HCT116 (cell line): ENCODE results near the gene SRSF3. TPM values are rescaled to one million over a fixed set of nuclear protein-coding genes. Genes with fewer than 3 reads are reported as not detected.

ENCODE experiments used
- ATAC-seq: fragments of 200-7000 bp; cut with Tn5 transposase; 2 replicates; pipeline ENCODE4 v1.9.1; 2020; ENCODE audit warnings: mild to moderate bottlenecking, moderate library complexity
- BruUV-seq: library from RNA; stranded (reverse); fragments of 400-500 nt; replicated peaks from 2 replicates; lab custom pipeline; 2021; lab: Mats Ljungman, UMichigan
- CTCF ChIA-PET: fragments of 300-600 bp; sonication (Branson Sonifier 250); formaldehyde crosslinking; loops from one replicate; lab custom pipeline; 2021; ENCODE audit warnings: antibody characterized with exemption; lab: Charles Lee
- POLR2A ChIA-PET: fragments of 300-600, 350-600 bp; sonication (Branson Sonifier 250); formaldehyde crosslinking; loops from one replicate; lab custom pipeline; 2021; ENCODE audit warnings: antibody characterized with exemption; lab: Charles Lee
- RAD21 ChIA-PET, 2 experiments: fragments of 300-600 bp; sonication (Branson Sonifier 250); formaldehyde crosslinking; loops; one replicate each; lab custom pipeline; 2023; ENCODE audit warnings: low total read pairs in 2 of 2; ENCODE audit not compliant: uncharacterized antibody in 2 of 2, unreplicated experiment in 2 of 2, low non-redundant PET in 1 of 2; lab: Charles Lee
- DNase-seq: peaks from one replicate; pipeline ENCODE4 v3.0.0-alpha.2; 2010; ENCODE audit warnings: low read depth, low spot score
- H2AFZ ChIP-seq: fragments of 200-600 bp; shearing (Covaris generic), sonication (generic); 2 replicates; pipeline ENCODE4 v1.6.1; 2017; ENCODE audit warnings: low read depth, mixed run types, mixed read lengths, antibody characterized with exemption, low read length; ENCODE audit not compliant: poor library complexity, severe bottlenecking
- H3K27ac ChIP-seq: 2 replicates; pipeline ENCODE4 v1.5.1; 2012; ENCODE audit warnings: low read depth, low read length
- H3K27me3 ChIP-seq: fragments of 200-600 bp; sonication (generic); 2 replicates; pipeline ENCODE4 v1.6.1; 2016; ENCODE audit warnings: mixed run types, low read length, mixed read lengths; ENCODE audit not compliant: insufficient read depth
- H3K36me3 ChIP-seq, 2 experiments: fragments of 200-500 bp in 1 of 2; fragments of 200-600 bp in 1 of 2; sonication (Bioruptor generic) in 1 of 2; sonication (generic) in 1 of 2; 2 replicates each; pipeline versions ENCODE4 v1.5.1 to v1.6.1; 2014 to 2016; ENCODE audit warnings: low read length in 2 of 2, inconsistent platforms in 1 of 2, mixed read lengths in 1 of 2, mixed run types in 1 of 2; ENCODE audit not compliant: insufficient read depth in 2 of 2, control insufficient read depth in 1 of 2
- H3K4me1 ChIP-seq, 2 experiments: fragments of 200-600 bp in 1 of 2; sonication (generic) in 1 of 2; 2 replicates each; pipeline versions ENCODE4 v1.5.1 to v1.6.1; 2012 to 2017; ENCODE audit warnings: low read length in 2 of 2, inconsistent platforms in 1 of 2, mild to moderate bottlenecking in 1 of 2, mixed read lengths in 1 of 2, mixed run types in 1 of 2, moderate library complexity in 1 of 2; ENCODE audit not compliant: insufficient read depth in 2 of 2, control insufficient read depth in 1 of 2
- H3K4me2 ChIP-seq: fragments of 200-600 bp; sonication (generic); 2 replicates; pipeline ENCODE4 v1.6.1; 2017; ENCODE audit warnings: mixed run types, low read length, mixed read lengths
- H3K4me3 ChIP-seq, 2 experiments: fragments of 200-600 bp in 1 of 2; sonication (generic) in 1 of 2; replicated peaks in 1 of 2; 2 replicates each; pipeline ENCODE4 v1.5.1; 2011 to 2016; ENCODE audit warnings: low read length in 2 of 2, control low read depth in 1 of 2, low read depth in 1 of 2, mild to moderate bottlenecking in 1 of 2, mixed read lengths in 1 of 2, mixed run types in 1 of 2
- H3K79me2 ChIP-seq: fragments of 200-600 bp; sonication (generic); 2 replicates; pipeline ENCODE4 v1.6.1; 2017; ENCODE audit warnings: mild to moderate bottlenecking, mixed run types, low read length, moderate library complexity, mixed read lengths; ENCODE audit not compliant: insufficient read depth
- H3K9ac ChIP-seq: fragments of 200-600 bp; sonication (generic); 2 replicates; pipeline ENCODE4 v1.6.1; 2016; ENCODE audit warnings: low read length, mixed read lengths
- H3K9me2 ChIP-seq: fragments of 200-600 bp; sonication (generic), shearing (Covaris generic); 2 replicates; pipeline ENCODE4 v1.6.1; 2017; ENCODE audit warnings: mixed run types, mild to moderate bottlenecking, moderate library complexity; ENCODE audit not compliant: insufficient read depth
- H3K9me3 ChIP-seq, 2 experiments: fragments of 200-500 bp in 1 of 2; fragments of 200-600 bp in 1 of 2; sonication (Bioruptor generic) in 1 of 2; sonication (generic) in 1 of 2; 2 replicates each; pipeline ENCODE4 v1.6.1; 2014 to 2017; ENCODE audit warnings: low read length in 2 of 2, mixed read lengths in 2 of 2, inconsistent platforms in 1 of 2, low read depth in 1 of 2, mild to moderate bottlenecking in 1 of 2, mixed run types in 1 of 2, moderate library complexity in 1 of 2; ENCODE audit not compliant: control insufficient read depth in 1 of 2, insufficient read depth in 1 of 2
- H4K20me1 ChIP-seq: fragments of 200-600 bp; sonication (generic), shearing (Covaris generic); 2 replicates; pipeline ENCODE4 v1.6.1; 2017; ENCODE audit warnings: mixed run types, mild to moderate bottlenecking, moderate library complexity; ENCODE audit not compliant: insufficient read depth
- CEBPB ChIP-seq: IDR thresholded peaks from 2 replicates; pipeline ENCODE4 v1.6.1; 2012; ENCODE audit warnings: low read depth
- CTCF ChIP-seq, 3 experiments: fragments of 200-600 bp in 1 of 3; sonication (generic) in 1 of 3; IDR thresholded peaks in 2 of 3; conservative IDR thresholded peaks in 1 of 3; 2 replicates each; pipeline ENCODE4 v1.5.1; 2012 to 2017; ENCODE audit warnings: low read depth in 2 of 3, low read length in 2 of 3, antibody characterized with exemption in 1 of 3, borderline replicate concordance in 1 of 3, control low read depth in 1 of 3, mild to moderate bottlenecking in 1 of 3, mixed read lengths in 1 of 3, mixed run types in 1 of 3, moderate library complexity in 1 of 3; ENCODE audit not compliant: insufficient read depth in 1 of 3
- EGR1 ChIP-seq: IDR thresholded peaks from 2 replicates; pipeline ENCODE4 v1.6.1; 2012; ENCODE audit warnings: low read depth
- ELF1 ChIP-seq: IDR thresholded peaks from 2 replicates; pipeline ENCODE4 v1.6.1; 2012; ENCODE audit warnings: low read depth, borderline replicate concordance
- EZH2 ChIP-seq: fragments of 200-600 bp; sonication (generic); IDR thresholded peaks from 2 replicates; pipeline ENCODE4 v1.6.1; 2017; ENCODE audit warnings: antibody characterized with exemption, mixed run types
- EZH2phosphoT487 ChIP-seq: fragments of 200-600 bp; IDR thresholded peaks from 2 replicates; pipeline ENCODE4 v1.6.1; 2018; ENCODE audit warnings: antibody characterized with exemption, borderline replicate concordance
- FOSL1 ChIP-seq: IDR thresholded peaks from 2 replicates; pipeline ENCODE4 v1.6.1; 2012; ENCODE audit warnings: low read depth
- JUND ChIP-seq: IDR thresholded peaks from 2 replicates; pipeline ENCODE4 v1.6.1; 2012
- SIN3A ChIP-seq: IDR thresholded peaks from 2 replicates; pipeline ENCODE4 v1.6.1; 2012; ENCODE audit warnings: low read depth
- SRF ChIP-seq: IDR thresholded peaks from 2 replicates; pipeline ENCODE4 v1.6.1; 2012; ENCODE audit warnings: low read depth
- TCF7L2 ChIP-seq: IDR thresholded peaks from 2 replicates; pipeline ENCODE4 v1.7.0; 2011; ENCODE audit warnings: borderline replicate concordance, inconsistent platforms; ENCODE audit not compliant: insufficient read depth, insufficient read length; ENCODE audit errors: extremely low read depth
- ZNF274 ChIP-seq: fragments of 200-500 bp; sonication (Bioruptor generic); IDR thresholded peaks from 2 replicates; pipeline ENCODE4 v1.6.1; 2014; ENCODE audit warnings: mild to moderate bottlenecking, low read depth, low read length, inconsistent platforms
- intact Hi-C: fragments of 100-400 bp; cut with micrococcal nuclease; formaldehyde crosslinking; loops from 2 replicates; pipeline ENCODE4 v1.10.0; 2022
- total RNA-seq: library from RNA; stranded (reverse); gene quantifications from one replicate; pipeline ENCODE4 v1.2.1, GENCODE V29; 2021; ENCODE audit not compliant: unreplicated experiment
- TF ChIP-seq, protein P1 (sequence below): IDR thresholded peaks from 2 replicates; pipeline ENCODE4 v1.6.1; 2011; ENCODE audit warnings: mild to moderate bottlenecking, low read length, moderate library complexity; ENCODE audit not compliant: insufficient replicate concordance; ENCODE audit errors: extremely low read depth

The SRSF3 gene
- total RNA-seq, 1 experiment from 2014 or later: 362 TPM

DNA sequence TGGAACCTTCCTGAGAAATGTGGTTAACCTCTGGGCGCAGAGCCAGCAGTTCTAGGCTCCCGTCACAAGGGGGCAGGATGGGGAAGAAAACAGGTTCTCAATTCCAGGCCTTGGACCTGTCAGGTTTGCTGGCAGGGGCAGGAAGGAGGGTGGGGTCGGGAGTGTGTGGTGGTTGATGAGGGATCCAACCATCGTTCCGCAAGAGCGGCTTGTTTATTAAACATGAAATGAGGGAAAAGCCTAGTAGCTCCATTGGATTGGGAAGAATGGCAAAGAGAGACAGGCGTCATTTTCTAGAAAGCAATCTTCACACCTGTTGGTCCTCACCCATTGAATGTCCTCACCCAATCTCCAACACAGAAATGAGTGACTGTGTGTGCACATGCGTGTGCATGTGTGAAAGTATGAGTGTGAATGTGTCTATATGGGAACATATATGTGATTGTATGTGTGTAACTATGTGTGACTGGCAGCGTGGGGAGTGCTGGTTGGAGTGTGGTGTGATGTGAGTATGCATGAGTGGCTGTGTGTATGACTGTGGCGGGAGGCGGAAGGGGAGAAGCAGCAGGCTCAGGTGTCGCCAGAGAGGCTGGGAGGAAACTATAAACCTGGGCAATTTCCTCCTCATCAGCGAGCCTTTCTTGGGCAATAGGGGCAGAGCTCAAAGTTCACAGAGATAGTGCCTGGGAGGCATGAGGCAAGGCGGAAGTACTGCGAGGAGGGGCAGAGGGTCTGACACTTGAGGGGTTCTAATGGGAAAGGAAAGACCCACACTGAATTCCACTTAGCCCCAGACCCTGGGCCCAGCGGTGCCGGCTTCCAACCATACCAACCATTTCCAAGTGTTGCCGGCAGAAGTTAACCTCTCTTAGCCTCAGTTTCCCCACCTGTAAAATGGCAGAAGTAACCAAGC, 29.6 kb downstream of the SRSF3 start (continued):
- TF ChIP-seq, protein P1, sequence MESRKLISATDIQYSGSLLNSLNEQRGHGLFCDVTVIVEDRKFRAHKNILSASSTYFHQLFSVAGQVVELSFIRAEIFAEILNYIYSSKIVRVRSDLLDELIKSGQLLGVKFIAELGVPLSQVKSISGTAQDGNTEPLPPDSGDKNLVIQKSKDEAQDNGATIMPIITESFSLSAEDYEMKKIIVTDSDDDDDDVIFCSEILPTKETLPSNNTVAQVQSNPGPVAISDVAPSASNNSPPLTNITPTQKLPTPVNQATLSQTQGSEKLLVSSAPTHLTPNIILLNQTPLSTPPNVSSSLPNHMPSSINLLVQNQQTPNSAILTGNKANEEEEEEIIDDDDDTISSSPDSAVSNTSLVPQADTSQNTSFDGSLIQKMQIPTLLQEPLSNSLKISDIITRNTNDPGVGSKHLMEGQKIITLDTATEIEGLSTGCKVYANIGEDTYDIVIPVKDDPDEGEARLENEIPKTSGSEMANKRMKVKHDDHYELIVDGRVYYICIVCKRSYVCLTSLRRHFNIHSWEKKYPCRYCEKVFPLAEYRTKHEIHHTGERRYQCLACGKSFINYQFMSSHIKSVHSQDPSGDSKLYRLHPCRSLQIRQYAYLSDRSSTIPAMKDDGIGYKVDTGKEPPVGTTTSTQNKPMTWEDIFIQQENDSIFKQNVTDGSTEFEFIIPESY: no peak

DNA sequence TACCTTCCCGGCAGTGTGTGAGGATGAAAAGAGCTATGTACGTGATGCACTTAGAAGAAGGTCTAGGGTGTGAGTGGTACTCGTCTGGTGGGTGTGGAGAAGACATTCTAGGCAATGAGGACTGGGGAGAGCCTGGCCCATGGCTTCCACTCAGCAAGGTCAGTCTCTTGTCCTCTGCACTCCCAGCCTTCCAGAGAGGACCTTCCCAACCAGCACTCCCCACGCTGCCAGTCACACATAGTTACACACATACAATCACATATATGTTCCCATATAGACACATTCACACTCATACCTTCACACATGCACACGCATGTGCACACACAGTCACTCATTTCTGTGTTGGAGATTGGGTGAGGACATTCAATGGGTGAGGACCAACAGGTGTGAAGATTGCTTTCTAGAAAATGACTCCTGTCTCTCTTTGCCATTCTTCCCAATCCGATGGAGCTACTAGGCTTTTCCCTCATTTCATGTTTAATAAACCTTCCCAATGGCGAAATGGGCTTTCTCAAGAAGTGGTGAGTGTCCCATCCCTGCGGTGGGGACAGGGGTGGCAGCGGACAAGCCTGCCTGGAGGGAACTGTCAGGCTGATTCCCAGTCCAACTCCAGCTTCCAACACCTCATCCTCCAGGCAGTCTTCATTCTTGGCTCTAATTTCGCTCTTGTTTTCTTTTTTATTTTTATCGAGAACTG, 30.4 kb downstream of the SRSF3 start:
- Histone ChIP-seq H3K4me1 (peaks cover 0 to 11% of the 10 kb centered on the region in 2 experiments; a peak in 2 of 4 replicates), H3K27me3 (no peaks in the 10 kb centered on the region), H3K9me2 (no peaks in the 10 kb centered on the region), H3K9ac (no peak overlapping the region), H3K4me3 (no peak overlapping the region), H4K20me1 (no peaks in the 10 kb centered on the region), H3K9me3 (no peaks in the 10 kb centered on the region), H2AFZ (no peak overlapping the region), H3K79me2 (no peaks in the 10 kb centered on the region), H3K27ac (no peak overlapping the region), H3K36me3 (no peaks in the 10 kb centered on the region), H3K4me2 (no peak overlapping the region)
- ChIA-PET POLR2A (interaction anchor here (1.0 kb wide), 1 partner anchor 20 kb away, joined by 3 read pairs; no protein-coding TSS in a partner anchor), RAD21 (no interaction called here), CTCF (interaction anchor here (1.1 to 2.8 kb wide), 4 partner anchors 9 to 158 kb away, joined by 3 to 11 read pairs (median 6); no protein-coding TSS in a partner anchor)
- BruUV-seq: no TSS peak
- DNase-seq (no peak), ATAC-seq (no peak)
- TF ChIP-seq CEBPB (no peak), FOSL1 (no peak), EZH2 (no peak), JUND (no peak), SIN3A (no peak), SRF (no peak), ZNF274 (no peak), CTCF (IDR thresholded peaks at IDR 0.05 in 2 of 3, conservative IDR thresholded peaks at IDR 0.05 in 1 of 3; ENCODE audit: borderline replicate concordance in 1 of 3, insufficient read depth in 1 of 3, low read depth in 2 of 3, low read length in 2 of 3) (no peak), ELF1 (no peak), EZH2phosphoT487 (no peak), TCF7L2 (no peak), EGR1 (no peak)
- TF ChIP-seq, protein P1: no peak
- intact Hi-C loops: no loop called here
